ENCODE results near the gene RBM47. TPM values are rescaled to one million over a fixed set of nuclear protein-coding genes. Genes with fewer than 3 reads are reported as not detected.

Gene RBM47
- total RNA-seq, 1 donor from 2014 or later: 1.6 TPM

Small RNAs within 50 kb of the gene (small RNA-seq; reads per million reads assigned to genes)
- gene AC098869.1 (not detected), gene MIR4802 (not detected), gene RNU7-74P (not detected)

Other genes starting within 250 kb of the RBM47 start
- 4.4 TPM for gene NSUN7, start 120.1 kb upstream of the RBM47 start, total RNA-seq